Activated CD4-positive, CD25-positive, alpha-beta regulatory T cell (primary cell): ENCODE data around the gene CELF4.

ENCODE experiments used
- DNase-seq, 4 experiments: peaks; one replicate each; lab custom pipeline; 2025; lab: John Stamatoyannopoulos, UW

The CELF4 gene

DNA sequence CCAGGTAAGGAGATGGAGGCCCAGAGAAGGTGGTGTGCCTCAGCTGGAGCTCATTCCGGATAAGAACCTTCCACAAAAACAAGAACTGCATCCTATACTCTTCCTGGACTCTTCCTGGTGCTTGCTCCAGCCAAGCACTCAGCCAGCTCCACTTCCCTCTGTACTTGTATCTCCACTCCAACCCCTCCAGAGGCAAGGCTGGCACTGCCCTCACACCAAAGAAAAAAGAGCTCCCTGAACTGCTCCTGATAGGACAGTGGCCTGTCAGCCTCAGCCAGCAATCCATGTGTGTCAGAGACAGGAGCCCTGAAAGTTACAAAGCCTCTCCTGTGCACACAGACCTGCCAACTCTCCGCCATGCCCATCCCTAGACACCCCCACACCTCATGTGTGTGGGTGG is 248.1 kb downstream of the CELF4 start:
- no peak for DNase-seq

DNA sequence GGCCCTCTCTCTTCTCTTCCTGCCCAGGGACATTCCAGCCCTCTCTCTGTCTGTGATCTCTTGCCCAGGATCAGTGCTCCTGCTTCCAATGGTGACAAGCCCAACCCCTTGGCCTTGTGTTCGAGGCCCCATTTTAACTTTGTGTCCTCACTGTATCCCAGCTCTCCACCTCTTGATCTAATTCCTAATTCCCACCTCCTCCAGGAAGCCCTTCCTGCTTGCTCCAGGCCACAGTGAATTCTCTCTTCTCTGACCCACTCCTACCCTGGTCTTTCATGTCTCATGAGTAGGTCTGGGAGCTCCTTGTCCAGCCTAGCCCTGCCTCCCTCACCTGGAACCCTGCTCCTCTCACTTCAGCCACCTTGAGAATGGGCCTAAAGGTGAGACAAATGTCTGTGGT is 249.1 kb downstream of the CELF4 start:
- DNase-seq = no peak

DNA sequence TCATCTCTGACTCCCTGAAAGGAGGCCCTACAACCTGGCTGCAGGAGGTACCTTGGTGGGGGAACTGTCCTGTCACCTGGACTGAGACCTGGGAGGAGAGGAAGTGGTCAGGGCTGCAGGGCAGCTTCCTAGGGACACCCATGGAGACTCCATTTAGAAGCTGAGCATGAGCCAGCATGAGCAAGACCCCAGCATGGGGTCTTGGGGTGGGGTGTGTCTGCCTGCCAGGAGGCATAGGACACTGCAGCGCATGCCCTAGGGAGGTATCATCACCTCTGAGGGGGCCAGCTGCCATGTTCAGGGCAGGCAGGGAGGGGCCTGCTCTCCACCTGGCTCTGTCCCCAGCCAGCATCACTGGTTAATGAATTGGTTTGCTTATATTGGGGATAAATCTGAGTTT is 249.7 kb downstream of the CELF4 start:
- DNase-seq = no peak

DNA sequence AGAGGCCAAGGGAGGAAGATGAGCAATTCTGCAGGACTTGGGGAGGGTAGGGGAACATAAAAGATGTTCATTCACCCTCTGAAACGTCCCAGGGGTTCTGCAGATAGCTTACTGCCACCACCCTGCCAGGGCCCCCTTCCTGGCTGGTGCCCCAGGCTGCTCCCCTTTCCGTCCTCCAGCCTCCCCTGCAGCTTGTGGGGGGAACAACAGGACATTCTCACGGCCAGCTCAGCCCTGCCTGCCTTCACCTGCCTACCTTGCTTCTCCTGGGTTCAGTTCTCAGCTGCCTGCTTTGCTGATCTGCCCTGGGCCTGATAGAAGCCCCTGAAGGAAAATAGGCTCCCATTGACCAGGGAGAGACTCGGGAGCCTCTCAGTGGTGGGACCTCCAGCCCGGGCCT is 251.1 kb downstream of the CELF4 start:
- DNase-seq = no peak

DNA sequence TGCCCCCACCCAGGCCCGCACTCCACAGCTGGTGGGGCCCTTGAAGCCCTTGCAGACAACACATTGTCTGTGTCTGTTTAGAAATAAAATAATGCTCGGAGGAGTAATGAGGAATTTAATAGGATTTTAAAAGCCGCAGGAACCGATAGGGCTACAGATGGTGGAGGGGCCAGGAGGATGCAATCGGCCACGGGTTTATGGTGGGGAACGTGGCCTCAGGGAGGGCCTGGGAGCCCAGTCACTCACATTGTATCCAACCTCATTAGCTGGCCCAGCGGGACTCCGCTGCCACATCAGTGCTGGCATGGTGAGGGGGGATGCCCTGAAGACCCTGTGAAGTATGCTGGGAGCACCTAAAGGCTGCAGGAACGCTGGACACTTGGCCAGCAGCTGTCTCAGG is 252.0 kb downstream of the CELF4 start:
- DNase-seq = no peak

DNA sequence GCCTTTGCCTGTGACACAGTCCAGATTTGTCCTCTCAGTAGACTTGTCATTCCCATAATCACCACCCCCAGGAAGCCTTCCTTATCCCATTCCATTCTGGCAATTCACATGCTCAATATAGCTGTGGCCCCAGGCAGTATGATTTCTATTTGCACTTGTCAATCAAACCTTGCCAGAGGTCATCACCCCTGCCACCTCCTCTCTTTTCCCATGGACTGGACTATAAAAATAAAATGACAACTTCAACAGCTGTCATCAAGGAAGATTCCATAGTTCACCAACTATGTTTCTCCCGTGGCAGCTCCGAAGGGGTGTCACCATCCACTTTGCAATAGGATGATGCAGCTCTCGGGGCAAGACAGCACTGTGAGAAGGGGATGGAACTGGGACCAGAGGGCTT is 255.7 kb downstream of the CELF4 start:
- DNase-seq = no peak

DNA sequence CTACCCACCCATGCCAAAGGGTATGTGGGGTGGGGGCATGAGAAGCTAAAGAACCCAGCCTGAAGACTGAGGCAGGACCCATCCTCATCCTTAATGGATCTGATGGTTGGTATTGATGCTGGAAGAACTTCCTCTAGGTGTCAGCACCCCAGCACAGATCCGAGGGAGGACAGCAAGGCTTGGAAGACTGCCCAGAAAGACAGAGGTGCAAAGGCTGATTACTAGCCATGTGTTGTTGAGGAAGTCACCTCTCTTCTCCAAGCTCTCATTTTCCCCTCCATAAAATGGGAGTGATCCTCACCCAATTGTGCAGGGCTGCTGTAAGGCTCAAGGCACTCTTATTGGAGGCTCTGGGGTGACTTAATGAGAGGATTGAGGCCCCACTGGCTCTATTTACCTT is 256.5 kb downstream of the CELF4 start:
- no peak for DNase-seq

DNA sequence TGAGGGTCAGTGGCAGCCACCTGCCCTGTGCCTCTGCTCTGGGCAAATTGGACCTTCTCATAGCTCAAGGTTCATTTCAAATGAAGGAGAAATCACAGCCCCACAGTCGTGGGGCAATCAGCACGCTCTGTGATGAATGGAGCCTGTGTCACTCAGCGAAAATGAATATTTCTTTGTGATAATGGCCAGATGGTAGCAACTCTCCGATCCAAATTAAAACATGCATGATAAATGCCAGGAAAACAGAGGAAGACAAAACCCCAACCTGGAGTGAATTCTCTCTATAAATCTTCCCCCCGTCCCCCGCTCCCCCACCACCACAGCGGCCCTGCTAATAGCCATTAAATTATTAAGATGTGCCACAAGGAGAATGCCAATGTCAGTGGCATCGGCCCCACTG is 258.4 kb downstream of the CELF4 start:
- DNase-seq = no peak

DNA sequence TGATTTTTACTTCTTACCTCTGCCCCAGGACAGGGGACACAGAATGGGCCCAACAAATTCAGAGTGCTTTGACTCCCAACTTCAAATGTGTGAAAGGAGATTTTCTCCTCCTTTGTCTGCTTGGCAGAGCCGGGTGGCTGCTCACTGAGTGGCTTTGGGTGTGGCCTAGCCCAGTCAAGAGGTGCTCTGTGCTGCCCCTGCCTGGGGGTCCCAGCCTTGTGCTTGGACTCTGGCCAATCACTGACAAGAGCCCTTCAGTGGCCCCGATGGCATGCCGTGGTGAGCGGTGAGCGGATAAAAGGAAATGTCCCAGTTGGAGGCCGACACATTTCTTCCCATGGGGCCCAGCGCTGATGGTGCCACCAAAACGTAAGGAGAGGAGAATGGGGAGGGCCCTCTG is 259.2 kb downstream of the CELF4 start:
- no peak for DNase-seq

DNA sequence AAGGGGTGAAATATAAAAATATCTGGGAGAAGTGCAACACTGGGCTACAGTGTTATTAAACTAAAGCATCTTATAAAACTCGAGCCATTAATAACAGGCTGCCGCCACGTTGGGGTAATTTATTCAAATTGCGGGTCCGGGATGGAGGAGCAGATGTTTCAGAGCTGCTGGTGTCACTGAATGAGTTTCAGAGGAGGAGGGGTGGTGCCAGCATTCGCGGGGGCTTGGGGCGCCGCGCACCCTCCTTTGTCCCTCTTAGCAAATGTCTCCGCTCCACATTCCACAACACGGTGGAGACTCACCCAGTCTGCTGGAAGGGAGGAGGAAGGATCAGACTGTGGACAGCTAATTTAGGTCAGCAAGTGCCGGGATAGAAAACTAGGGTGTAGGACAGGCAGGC is 260.5 kb downstream of the CELF4 start:
- no peak for DNase-seq

DNA sequence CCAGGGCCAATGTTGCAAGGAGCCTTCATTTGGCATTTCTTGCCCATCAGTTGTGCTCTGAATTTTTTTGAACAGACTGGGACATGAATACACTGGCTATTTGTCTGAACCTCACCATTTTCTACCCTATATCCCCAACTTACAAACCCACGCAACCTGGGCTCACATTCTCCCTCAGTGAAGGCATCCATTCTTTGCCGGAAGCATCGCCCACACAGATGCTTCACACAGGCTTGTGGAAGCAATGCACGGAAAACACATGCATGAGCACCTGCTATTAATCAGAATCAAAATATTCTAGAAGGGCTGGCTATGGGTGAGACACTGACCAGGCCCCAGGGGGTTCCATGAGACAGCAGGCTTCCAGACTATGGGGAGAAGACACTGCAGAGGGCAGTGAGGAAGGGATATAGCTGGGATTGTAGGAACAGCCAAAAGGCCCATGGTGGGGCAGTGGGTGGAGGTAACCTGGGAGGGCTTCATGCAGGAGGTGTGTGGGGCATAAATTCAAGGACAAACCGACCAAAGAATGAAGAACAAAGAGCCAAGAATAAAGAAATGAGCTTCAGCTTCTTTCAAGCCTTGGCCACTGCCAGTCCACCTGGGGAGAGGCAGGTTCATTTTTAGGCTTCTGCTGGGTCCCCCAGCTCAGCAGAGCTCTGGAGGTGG is 261.5 kb downstream of the CELF4 start:
- no peak for DNase-seq

DNA sequence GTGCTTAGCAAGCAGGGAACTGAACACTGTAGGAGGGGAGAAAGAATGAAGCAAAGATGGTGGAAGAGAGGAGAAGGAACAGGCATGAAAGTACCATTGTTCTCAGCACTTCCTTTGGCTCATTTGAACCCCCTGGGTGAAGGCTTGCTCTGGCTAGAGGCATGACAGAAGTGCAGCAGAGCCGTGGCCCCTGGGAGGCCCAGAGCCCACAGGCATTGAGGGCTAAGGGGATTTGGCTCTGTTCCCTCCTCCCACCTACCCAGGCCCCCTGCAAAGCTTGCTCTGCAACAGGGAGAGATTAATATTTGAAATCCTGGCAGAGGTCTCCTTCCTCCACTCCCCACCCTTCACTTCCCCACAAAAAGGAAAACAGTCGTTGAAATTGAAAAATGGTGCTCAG is 262.6 kb downstream of the CELF4 start:
- DNase-seq = no peak

DNA sequence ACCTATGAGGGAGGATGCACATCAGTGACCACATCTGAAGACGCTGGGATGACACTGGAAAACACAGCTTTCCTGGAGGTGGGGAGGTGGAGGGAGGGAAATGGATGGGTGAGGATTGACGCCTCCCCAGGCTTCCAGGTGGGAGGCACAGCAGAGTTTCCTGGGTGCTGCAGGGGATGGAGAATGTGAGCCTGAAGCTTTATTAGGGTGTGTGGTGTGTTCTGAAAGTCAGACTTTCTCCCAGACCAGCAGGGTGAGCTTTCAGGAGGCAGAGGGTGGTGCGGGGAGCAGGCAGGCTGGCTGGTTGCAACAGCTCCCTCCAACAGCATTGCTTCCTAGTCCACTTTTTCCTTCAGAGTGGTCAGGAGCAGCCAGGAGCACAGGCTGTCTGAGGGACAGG is 263.1 kb downstream of the CELF4 start:
- DNase-seq = no peak

DNA sequence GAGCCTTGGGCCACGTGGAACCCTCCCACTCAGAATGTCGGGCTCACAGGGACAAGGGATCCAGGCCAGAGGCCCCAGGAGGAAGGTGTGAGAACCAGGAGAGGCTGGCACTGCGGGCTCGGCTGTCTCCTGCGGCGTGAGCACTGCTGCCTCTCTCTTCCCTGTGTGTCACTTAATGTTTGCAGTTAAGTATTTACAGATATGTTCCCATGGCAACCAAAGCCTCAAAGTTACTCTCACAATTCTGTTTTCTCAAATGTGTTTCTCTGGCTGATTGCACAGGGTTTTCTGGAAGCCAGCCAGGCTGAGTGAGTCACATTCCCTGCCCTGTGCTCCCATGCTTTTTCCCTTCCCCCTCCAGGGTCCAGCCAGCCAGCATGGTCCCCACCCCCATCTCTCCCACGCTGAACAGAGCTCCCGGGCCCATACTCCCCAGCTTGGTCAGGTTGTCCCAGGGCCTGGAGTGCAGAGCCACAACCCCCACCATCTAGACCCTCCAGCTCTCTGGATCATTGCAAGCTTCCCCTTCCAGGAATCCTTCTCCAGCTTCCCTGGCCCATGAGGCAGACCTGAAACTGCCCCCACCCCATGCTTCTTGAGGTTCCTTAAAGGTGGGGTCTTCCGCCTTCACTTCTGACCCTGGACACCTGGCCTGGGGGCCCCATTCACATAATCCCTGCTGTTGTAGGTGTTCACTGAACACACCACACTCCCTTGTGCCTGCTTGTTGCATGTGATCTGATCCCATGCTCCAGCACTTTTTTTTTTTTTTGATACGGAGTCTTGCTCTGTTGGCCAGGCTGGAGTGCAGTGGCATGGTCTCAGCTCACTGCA is 265.9 kb downstream of the CELF4 start:
- no peak for DNase-seq

DNA sequence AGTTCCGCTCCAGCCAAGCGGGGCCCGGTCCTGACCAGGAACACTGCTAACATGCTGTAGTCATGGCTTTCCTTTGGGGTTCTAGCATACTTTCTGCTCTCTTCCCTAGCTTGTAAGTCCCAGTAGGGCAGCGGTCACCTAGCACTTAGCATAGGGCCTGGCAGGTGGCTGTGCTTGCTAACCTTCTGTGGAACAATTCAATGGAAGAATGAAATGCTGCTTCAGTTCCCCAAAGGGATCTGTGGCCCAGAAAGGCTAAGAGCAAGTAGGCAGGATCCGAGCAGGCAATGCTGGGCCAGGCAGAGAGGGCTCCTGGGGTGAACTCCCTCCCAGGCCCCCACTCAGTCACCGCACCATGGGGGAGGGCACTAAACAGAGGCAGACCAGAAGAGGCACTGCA is 266.8 kb downstream of the CELF4 start:
- no peak for DNase-seq

DNA sequence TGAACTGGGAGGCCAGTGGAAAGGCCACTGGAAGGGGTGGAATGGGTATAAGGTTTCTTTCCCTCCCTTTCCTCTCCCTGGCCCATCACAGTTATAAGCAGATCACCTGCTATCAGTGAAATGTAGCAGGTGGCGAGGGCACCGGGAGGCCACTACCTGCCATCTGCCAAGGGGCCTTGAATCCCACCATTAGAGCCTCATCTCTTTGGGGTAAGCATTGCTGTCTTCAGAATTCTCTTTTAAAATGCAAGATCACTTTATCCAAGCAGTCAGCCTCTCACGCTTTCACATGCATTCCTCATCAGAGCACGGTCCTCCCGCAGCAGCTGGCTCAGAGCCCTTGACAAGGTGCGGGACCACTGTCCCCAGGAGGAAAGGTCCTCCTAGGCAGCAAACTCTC is 268.5 kb downstream of the CELF4 start:
- DNase-seq = no peak

DNA sequence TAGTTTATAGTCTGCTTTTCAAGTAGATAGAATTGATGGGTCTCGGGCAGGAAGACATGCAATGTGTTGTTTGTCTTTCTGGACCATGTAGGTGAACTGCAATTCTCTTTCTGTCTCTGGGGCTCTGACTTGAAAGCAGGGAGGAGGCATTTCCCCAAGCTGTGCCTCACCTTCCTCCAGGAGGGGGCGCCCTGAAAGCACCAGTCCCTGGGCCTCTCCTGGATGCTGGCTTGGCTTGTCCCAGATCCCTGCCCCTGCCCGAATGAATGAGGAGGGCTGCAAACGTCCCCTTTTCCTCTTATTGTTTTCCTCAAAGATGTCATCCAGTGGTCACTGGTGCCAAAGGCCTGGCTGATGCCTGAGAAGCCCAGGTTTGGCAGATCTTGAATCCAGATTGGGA is 270.6 kb downstream of the CELF4 start:
- no peak for DNase-seq

DNA sequence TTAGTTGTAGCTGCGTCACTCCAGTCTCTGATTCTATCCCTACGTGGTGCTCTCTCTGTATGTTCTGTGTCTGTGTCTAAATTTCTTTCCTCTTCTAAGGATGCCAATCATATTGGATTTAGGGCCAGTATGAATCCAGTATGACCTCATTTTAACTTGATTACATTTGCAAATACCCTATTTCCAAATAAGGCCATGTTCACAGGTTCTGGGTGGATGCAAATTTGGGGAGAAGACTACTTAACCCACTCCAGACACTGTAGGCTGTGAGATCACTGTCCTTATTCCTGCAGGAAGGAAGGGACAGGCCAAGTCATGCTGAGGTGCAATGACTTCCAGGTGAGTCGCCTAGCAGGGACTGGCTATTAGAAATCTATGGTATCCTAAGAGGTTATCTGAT is 272.2 kb downstream of the CELF4 start:
- no peak for DNase-seq

DNA sequence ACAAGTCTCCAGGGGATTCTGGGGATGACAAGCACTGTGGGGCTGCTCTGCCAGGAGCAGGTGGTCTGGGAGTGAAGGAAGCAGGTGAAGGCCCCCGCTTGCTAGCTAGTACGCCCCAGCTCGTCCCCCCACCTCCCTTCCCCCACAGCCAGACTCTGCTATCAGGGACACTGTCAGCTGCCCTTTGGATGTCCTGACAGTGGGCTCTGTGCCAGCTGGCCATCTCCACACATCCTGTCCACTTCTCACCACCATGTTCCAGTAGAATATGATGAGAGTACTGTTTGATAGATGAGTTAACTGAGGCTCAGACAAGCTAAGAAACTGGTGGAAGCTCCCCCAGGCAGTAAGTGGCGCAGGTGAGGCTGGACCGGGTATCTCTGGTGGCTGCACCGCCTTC is 276.2 kb downstream of the CELF4 start:
- DNase-seq = no peak

DNA sequence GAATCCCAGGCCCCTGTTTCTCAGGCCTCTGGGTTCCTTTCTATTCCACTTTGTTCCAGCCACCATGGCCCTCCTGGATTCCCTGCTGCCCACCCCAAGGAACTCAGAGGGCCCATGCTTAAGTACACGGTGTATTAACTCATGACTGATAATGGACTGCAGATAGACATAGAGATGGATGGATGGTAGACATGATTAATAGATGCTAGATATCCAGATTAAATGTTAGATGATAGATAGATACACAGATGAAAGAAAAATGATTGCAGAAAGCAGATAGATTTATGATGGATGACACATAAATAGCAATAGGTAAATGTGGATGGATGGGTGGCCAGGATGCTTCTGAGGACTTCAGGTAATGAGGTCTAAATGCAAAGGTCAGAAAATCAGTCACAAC is 278.0 kb downstream of the CELF4 start:
- no peak for DNase-seq

DNA sequence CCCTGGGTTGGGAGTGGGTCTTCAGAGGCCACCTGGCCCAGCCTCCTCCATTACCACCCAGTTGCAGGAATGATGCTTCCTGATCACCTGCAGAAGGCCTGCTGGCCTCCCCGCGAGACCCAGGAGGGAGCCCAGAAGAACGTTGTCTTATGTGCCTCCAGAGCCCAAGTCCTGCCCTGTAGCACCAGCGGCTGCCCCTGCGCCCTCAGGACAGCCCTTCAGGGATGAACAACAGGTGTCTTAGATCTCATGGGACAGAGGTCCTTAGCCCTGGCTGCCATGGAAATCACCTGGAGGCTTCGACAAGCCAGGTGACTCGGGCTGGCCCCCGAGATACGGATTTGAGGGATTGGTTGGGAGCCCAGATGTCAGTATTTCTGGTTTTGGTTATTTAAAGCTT is 278.8 kb downstream of the CELF4 start:
- DNase-seq = no peak

DNA sequence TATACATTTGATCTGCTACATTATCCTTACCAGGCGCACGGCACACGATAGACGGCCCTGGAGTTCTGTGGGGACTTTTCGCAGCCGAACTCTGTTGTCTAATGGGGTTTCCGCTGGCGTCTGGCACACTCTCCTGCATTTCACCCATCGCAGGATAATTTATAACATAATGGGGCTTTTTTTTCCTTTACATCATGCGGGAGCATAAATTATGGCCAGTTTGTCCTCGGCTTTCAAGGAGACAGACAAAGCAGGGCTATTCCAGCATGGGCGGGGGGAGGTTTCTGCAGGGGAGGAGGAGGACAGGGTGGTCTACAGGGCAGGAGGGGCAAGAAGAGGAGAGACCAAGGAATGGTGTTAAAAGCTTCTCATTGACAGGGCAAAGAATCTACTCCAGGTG is 279.8 kb downstream of the CELF4 start:
- DNase-seq = no peak

DNA sequence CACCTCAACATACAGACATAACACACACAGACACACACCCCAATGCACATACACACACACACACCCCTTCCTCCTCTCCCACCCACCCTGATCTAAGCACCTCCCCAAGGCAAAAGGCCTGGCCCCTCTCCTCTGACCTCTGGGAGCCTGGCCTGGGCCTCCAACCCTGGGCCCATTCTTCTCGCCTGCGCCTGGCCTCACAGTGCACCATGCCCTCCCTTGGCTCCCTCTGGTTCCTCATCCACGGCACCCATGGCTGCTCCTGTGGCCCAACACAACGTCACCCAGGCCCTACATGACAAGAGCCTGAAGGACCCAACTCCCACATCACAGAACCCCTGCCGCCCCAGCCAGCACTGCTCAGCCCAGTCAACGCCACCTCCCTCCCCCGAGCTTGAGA is 281.3 kb downstream of the CELF4 start:
- DNase-seq = no peak
